H9 (cell line): ENCODE data around the gene PAX9. TPM values are rescaled to one million over a fixed set of nuclear protein-coding genes. Genes with fewer than 3 reads are reported as not detected.
A peak's percentile ranks its signal among the peaks of the same experiment; 100 is the strongest.

Source experiments
- DNase-seq: peaks from one replicate; pipeline ENCODE4 v3.0.0-alpha.2; 2017
- H2AFZ ChIP-seq: one replicate; pipeline ENCODE4 v1.6.1; 2013; ENCODE audit warnings: mild to moderate bottlenecking, low read length, control low read depth, moderate library complexity
- H2AK5ac ChIP-seq: 2 replicates; pipeline ENCODE4 v1.6.1; 2013; ENCODE audit warnings: low read length, control low read depth, mixed read lengths; ENCODE audit not compliant: insufficient read length
- H2BK120ac ChIP-seq: one replicate; pipeline ENCODE4 v1.6.1; 2013; ENCODE audit warnings: low read depth, mild to moderate bottlenecking, low read length, control low read depth, inconsistent platforms; ENCODE audit not compliant: poor library complexity, severe bottlenecking
- H2BK12ac ChIP-seq: 2 replicates; pipeline ENCODE4 v1.6.1; 2013; ENCODE audit warnings: low read length, control low read depth, mixed read lengths, low read depth; ENCODE audit not compliant: insufficient read length
- H2BK15ac ChIP-seq: 2 replicates; pipeline ENCODE4 v1.6.1; 2013; ENCODE audit warnings: low read depth, low read length, control low read depth
- H2BK20ac ChIP-seq: one replicate; pipeline ENCODE4 v1.6.1; 2013; ENCODE audit warnings: low read depth, mild to moderate bottlenecking, low read length, control low read depth, inconsistent platforms; ENCODE audit not compliant: poor library complexity, severe bottlenecking
- H2BK5ac ChIP-seq: 2 replicates; pipeline ENCODE4 v1.6.1; 2013; ENCODE audit warnings: low read length, control low read depth, mixed read lengths; ENCODE audit not compliant: insufficient read length
- H3K14ac ChIP-seq: 2 replicates; pipeline ENCODE4 v1.6.1; 2013; ENCODE audit warnings: low read length, control low read depth; ENCODE audit not compliant: insufficient read depth
- H3K18ac ChIP-seq: 2 replicates; pipeline ENCODE4 v1.6.1; 2013; ENCODE audit warnings: low read depth, mild to moderate bottlenecking, mixed read lengths, low read length, control low read depth; ENCODE audit not compliant: insufficient read length
- H3K23ac ChIP-seq: 2 replicates; pipeline ENCODE4 v1.6.1; 2013; ENCODE audit warnings: low read length, control low read depth, mixed read lengths, low read depth; ENCODE audit not compliant: insufficient read length
- H3K23me2 ChIP-seq: 2 replicates; pipeline ENCODE4 v1.6.1; 2013; ENCODE audit warnings: low read depth, mild to moderate bottlenecking, mixed read lengths, low read length, control low read depth; ENCODE audit not compliant: insufficient read length, poor library complexity, severe bottlenecking
- H3K27ac ChIP-seq: 2 replicates; pipeline ENCODE4 v1.5.1; 2013; ENCODE audit warnings: low read length, control low read depth, mixed read lengths, low read depth; ENCODE audit not compliant: insufficient read length
- H3K27me3 ChIP-seq: 2 replicates; pipeline ENCODE4 v1.6.1; 2013; ENCODE audit warnings: low read length, control low read depth, inconsistent platforms; ENCODE audit not compliant: insufficient read depth
- H3K4ac ChIP-seq: 2 replicates; pipeline ENCODE4 v1.6.1; 2013; ENCODE audit warnings: low read depth, mild to moderate bottlenecking, control low read depth, inconsistent platforms, low read length, moderate library complexity
- H3K4me1 ChIP-seq: 2 replicates; pipeline ENCODE4 v1.6.1; 2013; ENCODE audit warnings: low read length, control low read depth, inconsistent platforms; ENCODE audit not compliant: insufficient read depth
- H3K4me2 ChIP-seq: 2 replicates; pipeline ENCODE4 v1.6.1; 2013; ENCODE audit warnings: low read length, control low read depth, mixed read lengths; ENCODE audit not compliant: insufficient read length, insufficient read depth
- H3K56ac ChIP-seq: 2 replicates; pipeline ENCODE4 v1.6.1; 2013; ENCODE audit warnings: low read depth, mild to moderate bottlenecking, mixed read lengths, low read length, control low read depth; ENCODE audit not compliant: insufficient read length
- H3K79me1 ChIP-seq: 2 replicates; pipeline ENCODE4 v1.6.1; 2013; ENCODE audit warnings: low read depth, mild to moderate bottlenecking, moderate library complexity, low read length, control low read depth, inconsistent platforms; ENCODE audit not compliant: insufficient read depth, poor library complexity, severe bottlenecking
- H3K79me2 ChIP-seq: 2 replicates; pipeline ENCODE4 v1.6.1; 2013; ENCODE audit warnings: low read length, control low read depth, inconsistent platforms; ENCODE audit not compliant: insufficient read depth
- H3K9ac ChIP-seq: 2 replicates; pipeline ENCODE4 v1.6.1; 2013; ENCODE audit warnings: low read length, control low read depth, mixed read lengths; ENCODE audit not compliant: insufficient read length; ENCODE audit errors: extremely low read depth
- H3K9me3 ChIP-seq: one replicate; pipeline ENCODE4 v1.6.1; 2013; ENCODE audit warnings: low read depth, low read length, inconsistent platforms; ENCODE audit not compliant: control insufficient read depth
- H3T11ph ChIP-seq: one replicate; pipeline ENCODE4 v1.6.1; 2013; ENCODE audit warnings: mild to moderate bottlenecking, low read length, control low read depth, inconsistent platforms
- H4K20me1 ChIP-seq: one replicate; pipeline ENCODE4 v1.6.1; 2013; ENCODE audit not compliant: control insufficient read depth, insufficient read length, insufficient read depth
- H4K5ac ChIP-seq: 2 replicates; pipeline ENCODE4 v1.6.1; 2013; ENCODE audit warnings: low read depth, mild to moderate bottlenecking, mixed read lengths, low read length, control low read depth; ENCODE audit not compliant: insufficient read length
- H4K8ac ChIP-seq: replicated peaks from 2 replicates; pipeline ENCODE4 v1.6.1; 2013; ENCODE audit warnings: low read length, control low read depth, mixed read lengths, low read depth; ENCODE audit not compliant: insufficient read length
- H4K91ac ChIP-seq: 2 replicates; pipeline ENCODE4 v1.6.1; 2013; ENCODE audit warnings: low read depth, mild to moderate bottlenecking, moderate library complexity, mixed read lengths, low read length, control low read depth; ENCODE audit not compliant: insufficient read length
- H3K27ac Mint-ChIP-seq, 3 experiments: 2 replicates in 2 of 3; 3 replicates in 1 of 3; pipeline ENCODE4 v1.8.0; 2020 to 2021; ENCODE audit warnings: mixed read lengths in 3 of 3, mild to moderate bottlenecking in 1 of 3, moderate library complexity in 1 of 3
- H3K27me3 Mint-ChIP-seq: 2 replicates; pipeline ENCODE4 v1.8.0; 2021; ENCODE audit warnings: low read depth, mild to moderate bottlenecking, moderate library complexity, mixed read lengths
- H3K36me3 Mint-ChIP-seq, 3 experiments: 2 replicates in 2 of 3; 3 replicates in 1 of 3; pipeline ENCODE4 v1.8.0; 2020 to 2021; ENCODE audit warnings: low read depth in 3 of 3, mixed read lengths in 3 of 3; ENCODE audit not compliant: insufficient read depth in 1 of 3
- H3K4me1 Mint-ChIP-seq, 2 experiments: 2 replicates each; pipeline ENCODE4 v1.8.0; 2020; ENCODE audit warnings: mixed read lengths in 2 of 2
- H3K4me3 Mint-ChIP-seq, 2 experiments: 2 replicates in 1 of 2; 3 replicates in 1 of 2; pipeline ENCODE4 v1.8.0; 2020 to 2021; ENCODE audit warnings: mild to moderate bottlenecking in 2 of 2, mixed read lengths in 2 of 2, moderate library complexity in 1 of 2
- H3K9me3 Mint-ChIP-seq, 2 experiments: 2 replicates in 1 of 2; 3 replicates in 1 of 2; pipeline ENCODE4 v1.8.0; 2020; ENCODE audit warnings: mild to moderate bottlenecking in 2 of 2, mixed read lengths in 2 of 2, moderate library complexity in 1 of 2
- total RNA-seq: library from RNA; stranded (reverse); gene quantifications from 2 replicates; pipeline ENCODE4 v1.2.1, GENCODE V29; 2021
- TF ChIP-seq, protein P1 (sequence below): fragments of 200-600 bp; sonication (generic); conservative IDR thresholded peaks from 3 replicates; pipeline ENCODE4 v1.8.0; 2021; ENCODE audit warnings: antibody characterized with exemption, mild to moderate bottlenecking

The PAX9 gene
- total RNA-seq, 1 experiment from 2014 or later: not detected

DNA sequence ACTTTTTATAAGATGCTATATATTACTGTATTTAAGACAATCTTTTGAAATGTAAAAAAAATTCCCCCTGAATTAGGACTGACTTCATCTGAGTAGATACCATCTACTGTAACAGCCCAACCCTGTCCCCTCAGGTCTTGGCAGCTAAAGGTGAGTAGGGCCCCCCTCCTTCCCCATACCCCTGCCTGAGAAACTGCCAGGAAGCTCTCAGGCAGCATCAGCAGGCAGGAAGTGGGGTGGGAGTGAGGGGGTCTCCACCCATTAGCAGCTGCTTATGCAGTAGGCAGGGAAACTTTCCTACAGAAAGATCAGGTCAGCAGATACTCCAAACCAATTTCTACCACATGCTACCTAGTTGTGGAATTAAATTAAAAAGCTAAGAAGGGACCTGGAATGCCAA, 62.5 kb downstream of the PAX9 start:
- DNase-seq: peak; percentile 71
- Histone ChIP-seq H3K9ac (no peak overlapping the region), H3K23ac (no peak overlapping the region), H3K4ac (no peak overlapping the region), H4K8ac (no peak overlapping the region), H2BK12ac (no peak overlapping the region), H3K27me3 (no peaks in the 10 kb centered on the region), H3K27ac (no peak overlapping the region), H4K20me1 (no peaks in the 10 kb centered on the region), H2BK5ac (no peak overlapping the region), H4K5ac (no peak overlapping the region), H3K23me2 (no peaks in the 10 kb centered on the region), H3K18ac (no peak overlapping the region), H4K91ac (no peak overlapping the region), H3K79me1 (no peaks in the 10 kb centered on the region), H2AFZ (no peak overlapping the region), H3K79me2 (no peaks in the 10 kb centered on the region), H3K14ac (no peak overlapping the region), H2AK5ac (no peak overlapping the region), H3T11ph (no peak overlapping the region), H3K4me1 (peaks cover 7% of the 10 kb centered on the region; the same call in 1 of the 2 replicates), H2BK20ac (no peak overlapping the region), H2BK15ac (no peak overlapping the region), H3K56ac (no peak overlapping the region), H3K9me3 (no peaks in the 10 kb centered on the region), H2BK120ac (no peak overlapping the region), H3K4me2 (no peak overlapping the region)
- Mint-ChIP-seq H3K27me3 (no peaks in the 10 kb centered on the region), H3K4me3 (no peak overlapping the region), H3K4me1 (peaks cover 8% of the 10 kb centered on the region in 2 experiments; a peak in 2 of 4 replicates), H3K36me3 (no peaks in the 10 kb centered on the region), H3K27ac (no peak overlapping the region), H3K9me3 (no peaks in the 10 kb centered on the region)
- TF ChIP-seq, protein P1, sequence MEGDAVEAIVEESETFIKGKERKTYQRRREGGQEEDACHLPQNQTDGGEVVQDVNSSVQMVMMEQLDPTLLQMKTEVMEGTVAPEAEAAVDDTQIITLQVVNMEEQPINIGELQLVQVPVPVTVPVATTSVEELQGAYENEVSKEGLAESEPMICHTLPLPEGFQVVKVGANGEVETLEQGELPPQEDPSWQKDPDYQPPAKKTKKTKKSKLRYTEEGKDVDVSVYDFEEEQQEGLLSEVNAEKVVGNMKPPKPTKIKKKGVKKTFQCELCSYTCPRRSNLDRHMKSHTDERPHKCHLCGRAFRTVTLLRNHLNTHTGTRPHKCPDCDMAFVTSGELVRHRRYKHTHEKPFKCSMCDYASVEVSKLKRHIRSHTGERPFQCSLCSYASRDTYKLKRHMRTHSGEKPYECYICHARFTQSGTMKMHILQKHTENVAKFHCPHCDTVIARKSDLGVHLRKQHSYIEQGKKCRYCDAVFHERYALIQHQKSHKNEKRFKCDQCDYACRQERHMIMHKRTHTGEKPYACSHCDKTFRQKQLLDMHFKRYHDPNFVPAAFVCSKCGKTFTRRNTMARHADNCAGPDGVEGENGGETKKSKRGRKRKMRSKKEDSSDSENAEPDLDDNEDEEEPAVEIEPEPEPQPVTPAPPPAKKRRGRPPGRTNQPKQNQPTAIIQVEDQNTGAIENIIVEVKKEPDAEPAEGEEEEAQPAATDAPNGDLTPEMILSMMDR: no peak
